ENCODE results near the gene CD22.

DNA sequence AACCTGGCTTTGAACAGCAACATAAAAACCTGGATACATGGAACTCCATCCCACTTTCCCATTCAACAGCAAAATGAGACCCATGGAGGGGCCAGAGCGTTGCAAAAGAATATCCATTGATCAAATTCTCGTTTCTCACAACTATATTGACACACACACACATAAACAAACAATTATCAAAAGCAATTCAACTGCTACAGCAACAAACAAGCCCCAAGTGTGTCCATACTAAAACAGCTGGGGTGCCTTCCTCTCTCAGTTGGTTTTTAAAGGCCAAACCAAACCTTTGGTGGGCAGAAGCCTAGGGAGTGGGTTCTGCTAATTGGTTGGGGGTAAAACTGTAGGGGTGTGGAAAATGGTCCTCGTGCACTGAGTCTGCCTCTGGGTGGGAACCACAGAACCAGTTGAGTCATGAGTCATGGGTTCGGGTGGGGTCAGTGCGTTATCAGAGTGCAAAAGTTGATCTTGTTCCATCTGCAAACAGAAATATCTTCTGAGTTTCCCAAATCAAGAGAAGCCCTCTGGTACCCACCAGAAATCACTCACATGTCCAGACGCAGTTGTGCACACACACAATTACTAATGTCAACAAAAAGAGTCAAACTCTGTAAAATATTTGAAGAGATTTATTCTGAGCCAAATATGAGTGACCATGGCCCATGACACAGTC lies 60.3 kb downstream of the CD22 start:
- TF ChIP-seq CTCF (IDR thresholded peaks at IDR 0.05; ENCODE audit: low read depth, low read length, poor library complexity, severe bottlenecking) (no peak), EZH2phosphoT487 (IDR thresholded peaks at IDR 0.05; ENCODE audit: borderline replicate concordance, low read length) (no peak)

All from DOHH2 (cell line).